DOHH2 (cell line): Measurements from ENCODE around the gene SORBS2.

ENCODE experiments used
- H3F3A ChIP-seq: fragments of 200-600 bp; sonication (generic), shearing (Covaris generic); 2 replicates; pipeline ENCODE4 v1.6.0; 2016; ENCODE audit warnings: antibody characterized with exemption, mild to moderate bottlenecking; ENCODE audit not compliant: control insufficient read depth, insufficient read depth
- H3K27ac ChIP-seq: fragments of 200-600 bp; sonication (generic); 2 replicates; pipeline ENCODE4 v1.5.1; 2014; ENCODE audit warnings: low read depth, mild to moderate bottlenecking, low read length, moderate library complexity
- H3K27me3 ChIP-seq: fragments of 200-600 bp; sonication (generic); 2 replicates; pipeline ENCODE4 v1.6.1; 2014; ENCODE audit warnings: mild to moderate bottlenecking, low read length, mixed read lengths; ENCODE audit not compliant: control insufficient read depth
- H3K36me3 ChIP-seq: fragments of 200-600 bp; sonication (generic); 2 replicates; pipeline ENCODE4 v1.6.1; 2014; ENCODE audit warnings: mild to moderate bottlenecking, low read length, moderate library complexity, mixed read lengths; ENCODE audit not compliant: control insufficient read depth
- H3K4me1 ChIP-seq: fragments of 200-600 bp; sonication (generic); 2 replicates; pipeline ENCODE4 v1.6.1; 2014; ENCODE audit warnings: mild to moderate bottlenecking, low read length, mixed read lengths; ENCODE audit not compliant: control insufficient read depth
- H3K4me2 ChIP-seq: fragments of 200-600 bp; sonication (generic); 2 replicates; pipeline ENCODE4 v1.6.0; 2014; ENCODE audit warnings: mild to moderate bottlenecking, low read length, moderate library complexity
- H3K4me3 ChIP-seq: fragments of 200-600 bp; sonication (generic); 2 replicates; pipeline ENCODE4 v1.5.1; 2014; ENCODE audit warnings: mild to moderate bottlenecking, low read length, mixed read lengths
- H3K79me2 ChIP-seq: fragments of 200-600 bp; sonication (generic); 2 replicates; pipeline ENCODE4 v1.6.1; 2014; ENCODE audit warnings: mild to moderate bottlenecking, low read length, mixed read lengths; ENCODE audit not compliant: control insufficient read depth
- H3K9me2 ChIP-seq: fragments of 200-600 bp; sonication (generic); replicated peaks from 2 replicates; pipeline ENCODE4 v1.6.1; 2014; ENCODE audit warnings: mild to moderate bottlenecking, low read length, mixed read lengths; ENCODE audit not compliant: control insufficient read depth
- H3K9me3 ChIP-seq: fragments of 200-600 bp; sonication (generic); 2 replicates; pipeline ENCODE4 v1.6.1; 2014; ENCODE audit warnings: antibody characterized with exemption, low read length, mixed read lengths; ENCODE audit not compliant: control insufficient read depth, insufficient read depth
- H4K20me1 ChIP-seq: fragments of 200-600 bp; sonication (generic); 2 replicates; pipeline ENCODE4 v1.6.0; 2014; ENCODE audit warnings: low read depth, mild to moderate bottlenecking, antibody characterized with exemption, low read length, moderate library complexity; ENCODE audit not compliant: control insufficient read depth, insufficient read depth
- EZH2phosphoT487 ChIP-seq: fragments of 200-600 bp; sonication (generic); IDR thresholded peaks from 2 replicates; pipeline ENCODE4 v1.6.1; 2017; ENCODE audit warnings: borderline replicate concordance, mild to moderate bottlenecking, antibody characterized with exemption, low read length, moderate library complexity, mixed read lengths
- TF ChIP-seq, protein P1 (sequence below): fragments of 200-600 bp; sonication (generic); IDR thresholded peaks from one replicate; pipeline ENCODE4 v1.5.1; 2014; ENCODE audit warnings: antibody characterized with exemption, mild to moderate bottlenecking, low read depth, low read length; ENCODE audit not compliant: poor library complexity, severe bottlenecking

SORBS2 gene

GRCh38 chr4:185657183-185657582 lies 154.8 kb downstream of the SORBS2 start:
- no peak overlapping the region for H3K4me3 ChIP-seq
- no peaks in the 10 kb centered on the region for H3K9me3 ChIP-seq
- no peak overlapping the region for H3K27ac ChIP-seq
- H3K79me2 ChIP-seq, result no peaks in the 10 kb centered on the region
- no peaks in the 10 kb centered on the region for H4K20me1 ChIP-seq
- H3K4me2 ChIP-seq, result no peak overlapping the region
- no peak for TF ChIP-seq EZH2phosphoT487
- TF ChIP-seq, protein P1, sequence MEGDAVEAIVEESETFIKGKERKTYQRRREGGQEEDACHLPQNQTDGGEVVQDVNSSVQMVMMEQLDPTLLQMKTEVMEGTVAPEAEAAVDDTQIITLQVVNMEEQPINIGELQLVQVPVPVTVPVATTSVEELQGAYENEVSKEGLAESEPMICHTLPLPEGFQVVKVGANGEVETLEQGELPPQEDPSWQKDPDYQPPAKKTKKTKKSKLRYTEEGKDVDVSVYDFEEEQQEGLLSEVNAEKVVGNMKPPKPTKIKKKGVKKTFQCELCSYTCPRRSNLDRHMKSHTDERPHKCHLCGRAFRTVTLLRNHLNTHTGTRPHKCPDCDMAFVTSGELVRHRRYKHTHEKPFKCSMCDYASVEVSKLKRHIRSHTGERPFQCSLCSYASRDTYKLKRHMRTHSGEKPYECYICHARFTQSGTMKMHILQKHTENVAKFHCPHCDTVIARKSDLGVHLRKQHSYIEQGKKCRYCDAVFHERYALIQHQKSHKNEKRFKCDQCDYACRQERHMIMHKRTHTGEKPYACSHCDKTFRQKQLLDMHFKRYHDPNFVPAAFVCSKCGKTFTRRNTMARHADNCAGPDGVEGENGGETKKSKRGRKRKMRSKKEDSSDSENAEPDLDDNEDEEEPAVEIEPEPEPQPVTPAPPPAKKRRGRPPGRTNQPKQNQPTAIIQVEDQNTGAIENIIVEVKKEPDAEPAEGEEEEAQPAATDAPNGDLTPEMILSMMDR, result no peak
- no peaks in the 10 kb centered on the region for H3F3A ChIP-seq
- H3K36me3 ChIP-seq, result no peaks in the 10 kb centered on the region
- no peaks in the 10 kb centered on the region for H3K4me1 ChIP-seq
- no peaks in the 10 kb centered on the region; the same call in 1 of the 2 replicates for H3K27me3 ChIP-seq
- no peaks in the 10 kb centered on the region for H3K9me2 ChIP-seq

DNA sequence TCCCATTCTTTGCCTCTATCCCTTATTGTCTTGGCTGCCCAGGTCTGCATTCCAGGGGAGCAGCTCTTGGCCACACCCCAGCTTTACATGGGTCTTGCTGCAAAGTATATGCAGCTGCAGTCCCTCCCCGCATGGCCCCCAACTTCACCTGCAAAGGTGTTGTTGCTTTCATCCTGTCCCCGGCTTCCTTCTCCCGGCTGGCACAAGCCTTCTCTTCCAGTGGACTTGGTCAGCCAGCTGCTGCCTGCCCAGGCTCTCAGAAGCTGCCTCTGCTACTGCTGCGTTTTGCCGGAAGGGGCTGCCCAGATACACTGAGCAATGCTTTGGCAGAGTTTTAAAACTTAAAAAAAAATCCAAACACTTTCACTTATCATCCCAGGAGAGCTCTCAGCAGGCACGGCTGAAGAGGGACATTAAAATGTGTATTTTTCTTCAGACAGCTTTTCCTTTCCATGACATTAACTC lies 155.5 kb downstream of the SORBS2 start:
- Histone ChIP-seq H3F3A (no peaks in the 10 kb centered on the region), H3K36me3 (no peaks in the 10 kb centered on the region), H3K4me2 (no peak overlapping the region), H3K27me3 (no peaks in the 10 kb centered on the region; the same call in 1 of the 2 replicates), H4K20me1 (no peaks in the 10 kb centered on the region), H3K4me3 (no peak overlapping the region), H3K27ac (no peak overlapping the region), H3K9me3 (no peaks in the 10 kb centered on the region), H3K79me2 (no peaks in the 10 kb centered on the region), H3K4me1 (no peaks in the 10 kb centered on the region), H3K9me2 (no peaks in the 10 kb centered on the region)
- TF ChIP-seq EZH2phosphoT487, result no peak
- TF ChIP-seq, protein P1, result no peak

- H4K20me1 ChIP-seq, result no peaks in the 10 kb centered on the region
- H3K27me3 ChIP-seq, result no peaks in the 10 kb centered on the region; the same call in 1 of the 2 replicates
- no peak overlapping the region for H3K4me3 ChIP-seq
- TF ChIP-seq EZH2phosphoT487, result no peak
- TF ChIP-seq, protein P1, result no peak
- H3K9me3 ChIP-seq, result no peaks in the 10 kb centered on the region
- H3K79me2 ChIP-seq, result no peaks in the 10 kb centered on the region
- H3K4me1 ChIP-seq, result no peaks in the 10 kb centered on the region
- H3F3A ChIP-seq, result no peaks in the 10 kb centered on the region
- H3K36me3 ChIP-seq, result no peaks in the 10 kb centered on the region
- H3K27ac ChIP-seq, result no peak overlapping the region
- H3K9me2 ChIP-seq, result no peaks in the 10 kb centered on the region
- no peak overlapping the region for H3K4me2 ChIP-seq
Measured at GRCh38 chr4:185654965-185655554, 156.9 kb downstream of the SORBS2 start.
